Measurements from ENCODE around the gene NANOS3. TPM values are rescaled to one million over a fixed set of nuclear protein-coding genes. Genes with fewer than 3 reads are reported as not detected.

Gene NANOS3
- total RNA-seq, 1 donor from 2014 or later = not detected

DNA sequence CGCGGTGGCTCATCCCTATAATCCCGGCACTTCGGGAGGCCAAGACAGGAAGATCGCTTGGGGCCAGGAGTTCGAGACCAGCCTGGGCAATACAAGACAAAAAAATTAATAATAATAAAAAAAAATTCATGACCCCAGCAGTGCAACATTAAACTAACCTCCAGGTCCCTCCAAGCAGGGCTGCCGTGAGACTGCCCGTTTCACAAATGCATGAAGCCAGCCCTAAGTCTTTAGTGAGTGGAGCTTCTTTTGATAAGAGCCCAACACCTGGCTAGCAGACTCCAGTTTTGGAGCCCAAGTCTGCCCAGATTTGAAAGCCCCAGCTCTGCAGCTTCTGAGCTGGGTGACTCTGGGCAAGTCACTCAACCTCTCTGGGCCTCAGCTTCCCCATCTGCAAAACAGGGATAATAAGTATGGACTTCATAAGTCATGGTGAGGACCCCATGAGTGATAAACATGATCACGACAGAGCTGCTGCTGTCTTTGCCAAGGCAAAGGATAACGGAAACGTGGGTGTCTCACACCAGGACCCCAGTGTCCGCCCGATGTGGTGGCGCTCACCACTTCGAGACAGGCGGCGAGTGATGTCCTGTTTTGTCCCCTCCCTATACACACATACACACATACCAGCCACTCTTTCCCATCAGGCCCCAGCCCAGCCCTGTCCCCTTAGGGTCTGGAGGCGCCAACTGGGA lies 38.4 kb upstream of the NANOS3 start:
- TF ChIP-seq, protein P1, sequence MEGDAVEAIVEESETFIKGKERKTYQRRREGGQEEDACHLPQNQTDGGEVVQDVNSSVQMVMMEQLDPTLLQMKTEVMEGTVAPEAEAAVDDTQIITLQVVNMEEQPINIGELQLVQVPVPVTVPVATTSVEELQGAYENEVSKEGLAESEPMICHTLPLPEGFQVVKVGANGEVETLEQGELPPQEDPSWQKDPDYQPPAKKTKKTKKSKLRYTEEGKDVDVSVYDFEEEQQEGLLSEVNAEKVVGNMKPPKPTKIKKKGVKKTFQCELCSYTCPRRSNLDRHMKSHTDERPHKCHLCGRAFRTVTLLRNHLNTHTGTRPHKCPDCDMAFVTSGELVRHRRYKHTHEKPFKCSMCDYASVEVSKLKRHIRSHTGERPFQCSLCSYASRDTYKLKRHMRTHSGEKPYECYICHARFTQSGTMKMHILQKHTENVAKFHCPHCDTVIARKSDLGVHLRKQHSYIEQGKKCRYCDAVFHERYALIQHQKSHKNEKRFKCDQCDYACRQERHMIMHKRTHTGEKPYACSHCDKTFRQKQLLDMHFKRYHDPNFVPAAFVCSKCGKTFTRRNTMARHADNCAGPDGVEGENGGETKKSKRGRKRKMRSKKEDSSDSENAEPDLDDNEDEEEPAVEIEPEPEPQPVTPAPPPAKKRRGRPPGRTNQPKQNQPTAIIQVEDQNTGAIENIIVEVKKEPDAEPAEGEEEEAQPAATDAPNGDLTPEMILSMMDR (IDR thresholded peaks at IDR 0.05; ENCODE audit: partially characterized antibody, unreplicated experiment) = no peak
- H3K4me3 Mint-ChIP-seq (ENCODE audit: unreplicated experiment) = no peak overlapping the region
- H3K4me1 Mint-ChIP-seq (ENCODE audit: low read depth, unreplicated experiment) = peaks cover 5% of the 10 kb centered on the region
- no peak overlapping the region for H3K27ac Mint-ChIP-seq (ENCODE audit: unreplicated experiment)
- no peak for DNase-seq
- no peaks in the 10 kb centered on the region for H3K27me3 Mint-ChIP-seq (ENCODE audit: unreplicated experiment)
- no peaks in the 10 kb centered on the region for H3K36me3 Mint-ChIP-seq (ENCODE audit: unreplicated experiment)
- peaks cover 4% of the 10 kb centered on the region for H3K9me3 Mint-ChIP-seq (ENCODE audit: unreplicated experiment)

DNA sequence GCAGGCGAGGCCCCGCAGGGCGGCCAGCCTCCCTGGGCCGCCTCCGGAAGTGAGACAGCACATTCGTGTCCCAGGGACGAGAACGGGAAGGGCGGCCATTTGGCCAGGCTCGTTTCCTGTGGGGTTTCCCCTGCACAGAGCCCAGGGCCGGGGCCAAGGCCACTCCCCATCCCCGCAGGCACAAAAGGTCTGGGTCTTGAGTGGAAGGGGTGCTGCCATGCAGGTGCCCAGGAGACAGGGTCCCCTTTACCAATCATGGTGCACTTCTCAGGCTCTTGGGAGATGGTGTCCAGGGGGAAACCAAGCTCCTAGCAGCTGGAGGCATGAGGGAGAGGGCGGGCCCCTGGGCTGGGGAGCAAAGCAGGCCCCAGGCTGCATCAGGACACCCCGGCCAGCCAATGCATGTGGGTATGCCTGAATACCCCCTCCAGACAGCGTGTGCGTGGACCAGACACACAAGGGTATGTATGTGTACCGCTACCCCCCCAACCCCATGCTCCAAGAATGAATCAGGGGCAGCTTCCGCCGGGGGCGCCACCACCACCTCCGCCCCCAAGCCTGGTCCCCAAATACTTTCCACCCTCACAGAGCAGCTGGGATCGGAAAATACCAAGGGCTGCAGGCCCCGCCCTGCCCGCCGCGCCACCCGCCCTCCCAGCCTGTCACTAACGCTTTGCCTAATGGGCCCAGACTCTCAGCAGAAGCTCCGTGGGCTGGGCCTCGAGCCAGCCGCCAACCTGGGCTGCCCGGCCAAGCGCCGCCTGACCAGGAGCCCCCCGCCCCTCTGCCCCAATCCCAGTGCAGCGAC lies 37.6 kb upstream of the NANOS3 start:
- Mint-ChIP-seq H3K27me3 (ENCODE audit: unreplicated experiment) (no peaks in the 10 kb centered on the region), H3K27ac (ENCODE audit: unreplicated experiment) (no peak overlapping the region), H3K4me3 (ENCODE audit: unreplicated experiment) (no peak overlapping the region), H3K4me1 (ENCODE audit: low read depth, unreplicated experiment) (peaks cover 1% of the 10 kb centered on the region), H3K36me3 (ENCODE audit: unreplicated experiment) (no peaks in the 10 kb centered on the region), H3K9me3 (ENCODE audit: unreplicated experiment) (peaks cover 4% of the 10 kb centered on the region)
- TF ChIP-seq, protein P1 (IDR thresholded peaks at IDR 0.05; ENCODE audit: partially characterized antibody, unreplicated experiment) = no peak
- DNase-seq = no peak

DNA sequence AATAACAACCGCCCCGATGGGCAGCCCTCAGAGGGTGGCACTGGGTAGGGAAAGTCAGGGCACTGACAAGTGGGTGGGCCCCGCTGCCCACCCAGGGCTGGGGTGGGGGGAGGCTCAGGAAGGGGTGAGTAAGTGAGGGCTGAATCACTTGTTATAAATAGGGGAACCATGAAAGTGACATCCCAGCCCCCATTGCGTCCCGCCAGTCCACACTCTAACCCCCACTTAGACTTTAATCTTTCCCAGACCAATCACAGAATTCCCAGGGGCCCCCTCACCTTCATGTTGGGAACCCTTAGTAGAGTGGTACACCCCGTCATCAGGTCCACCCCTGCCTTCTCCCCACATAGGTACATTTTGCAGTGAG lies 37.0 kb upstream of the NANOS3 start:
- DNase-seq = no peak
- TF ChIP-seq, protein P1 (IDR thresholded peaks at IDR 0.05; ENCODE audit: partially characterized antibody, unreplicated experiment) = no peak
- Mint-ChIP-seq H3K4me1 (ENCODE audit: low read depth, unreplicated experiment) (peaks cover 1% of the 10 kb centered on the region), H3K4me3 (ENCODE audit: unreplicated experiment) (no peak overlapping the region), H3K9me3 (ENCODE audit: unreplicated experiment) (peaks cover 2% of the 10 kb centered on the region), H3K27me3 (ENCODE audit: unreplicated experiment) (peaks cover 4% of the 10 kb centered on the region), H3K27ac (ENCODE audit: unreplicated experiment) (no peak overlapping the region), H3K36me3 (ENCODE audit: unreplicated experiment) (no peaks in the 10 kb centered on the region)

DNA sequence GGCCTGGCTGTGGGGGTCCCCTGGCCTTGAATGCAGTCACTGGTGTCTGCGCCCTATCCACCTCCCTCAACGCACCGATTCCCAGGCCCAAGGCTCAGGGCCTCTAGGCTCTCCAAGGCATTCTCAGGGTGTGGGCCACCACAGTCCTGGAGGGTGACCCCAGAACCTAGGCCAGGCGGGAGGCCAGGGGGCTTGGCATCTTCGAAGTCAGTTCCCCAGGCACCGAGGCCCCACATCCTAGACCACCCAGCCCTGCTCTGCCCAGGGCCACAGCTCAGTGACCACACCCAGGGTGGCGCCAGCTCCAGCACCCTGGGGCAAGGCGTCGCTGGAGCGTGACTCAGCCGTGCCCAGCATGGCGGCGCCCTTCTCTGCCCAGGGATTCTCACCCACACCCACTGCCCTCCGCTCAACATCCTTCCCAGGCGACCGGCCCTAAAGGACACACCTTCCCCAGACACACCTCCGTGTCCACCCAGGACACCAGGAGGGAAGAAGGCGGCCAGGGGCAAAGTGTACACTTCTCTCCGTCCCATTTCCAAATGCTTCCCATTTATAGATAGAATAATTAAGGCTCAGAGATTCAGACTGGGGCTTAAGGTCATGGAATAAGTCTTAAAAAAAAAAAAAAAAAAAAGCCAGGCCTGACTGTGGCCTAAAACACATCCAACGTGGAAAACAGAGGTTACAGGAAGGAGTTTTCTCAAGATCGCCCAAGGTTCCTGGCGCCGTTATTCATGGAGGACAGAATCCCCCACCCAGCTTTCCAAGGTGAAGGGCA lies 36.4 kb upstream of the NANOS3 start:
- Mint-ChIP-seq H3K36me3 (ENCODE audit: unreplicated experiment) (no peaks in the 10 kb centered on the region), H3K9me3 (ENCODE audit: unreplicated experiment) (peaks cover 2% of the 10 kb centered on the region), H3K4me3 (ENCODE audit: unreplicated experiment) (peak overlapping the region; percentile 38), H3K4me1 (ENCODE audit: low read depth, unreplicated experiment) (peaks cover 1% of the 10 kb centered on the region), H3K27me3 (ENCODE audit: unreplicated experiment) (peaks cover 4% of the 10 kb centered on the region), H3K27ac (ENCODE audit: unreplicated experiment) (no peak overlapping the region)
- no peak for DNase-seq
- TF ChIP-seq, protein P1 (IDR thresholded peaks at IDR 0.05; ENCODE audit: partially characterized antibody, unreplicated experiment) = no peak

All from glutamatergic neuron (in vitro differentiated cells).